GM23248 (cell line): ENCODE data around the gene ARCN1.

Experiments used
- EZH2 ChIP-seq: fragments of 200-600 bp; sonication (generic); IDR thresholded peaks from 2 replicates; pipeline ENCODE4 v1.6.1; 2018; ENCODE audit warnings: antibody characterized with exemption, mild to moderate bottlenecking; ENCODE audit not compliant: insufficient read depth, poor library complexity, severe bottlenecking
- EZH2phosphoT487 ChIP-seq: fragments of 200-600 bp; sonication (generic); IDR thresholded peaks from 2 replicates; pipeline ENCODE4 v1.6.1; 2018; ENCODE audit warnings: antibody characterized with exemption, moderate library complexity, mild to moderate bottlenecking, low read depth; ENCODE audit not compliant: insufficient read depth

GRCh38 chr11:118535261-118535660 is 36.9 kb upstream of the ARCN1 start:
- no peak for TF ChIP-seq EZH2phosphoT487
- TF ChIP-seq EZH2, result no peak
